ENCODE results near the gene DOCK2.

Gene DOCK2

GRCh38 chr5:169980418-169981053 lies 343.5 kb downstream of the DOCK2 start, which contains the start of gene INSYN2B:
Gene INSYN2B, minus strand, starts transcription at chr5:169980495. Its CDS starts 96,597 bp downstream, at chr5:169883898.
- Histone ChIP-seq H3K4me1 (ENCODE audit: control insufficient read depth in 5 of 5, insufficient read depth in 5 of 5, low read length in 5 of 5) (peaks cover 0 to 23% (median 6%) of the 10 kb centered on the region in 5 donors), H3K9me3 (ENCODE audit: control insufficient read depth in 5 of 5, low read length in 5 of 5) (no peaks in the 10 kb centered on the region), H3K36me3 (ENCODE audit: control insufficient read depth in 5 of 5, insufficient read depth in 5 of 5, low read length in 5 of 5) (peaks cover 0 to 9% (median 0%) of the 10 kb centered on the region in 5 donors), H3K9ac (ENCODE audit: low read length in 5 of 5) (peak within 1 kb of the TSS in 2 of 5 donors; percentile 68 to 79), H3K27ac (ENCODE audit: low read depth, low read length) (no peak within 1 kb of the TSS), H3K27me3 (ENCODE audit: control insufficient read depth in 5 of 5, insufficient read depth in 4 of 5, low read length in 5 of 5) (peaks cover 0 to 9% (median 0%) of the 10 kb centered on the region in 5 donors), H3K4me3 (ENCODE audit: low read depth in 1 of 5, low read length in 5 of 5) (peak within 1 kb of the TSS in 4 of 5 donors; percentile 38 to 63 (median 46))

- no peaks in the 10 kb centered on the region for H3K4me1 ChIP-seq (ENCODE audit: control insufficient read depth in 5 of 5, insufficient read depth in 5 of 5, low read length in 5 of 5)
- H3K9ac ChIP-seq (ENCODE audit: low read length in 5 of 5): no peak overlapping the region
- H3K9me3 ChIP-seq (ENCODE audit: control insufficient read depth in 5 of 5, low read length in 5 of 5): no peaks in the 10 kb centered on the region
- H3K36me3 ChIP-seq (ENCODE audit: control insufficient read depth in 5 of 5, insufficient read depth in 5 of 5, low read length in 5 of 5): peaks cover 0 to 14% (median 0%) of the 10 kb centered on the region in 5 donors
- no peak overlapping the region for H3K27ac ChIP-seq (ENCODE audit: low read depth, low read length)
- H3K4me3 ChIP-seq (ENCODE audit: low read depth in 1 of 5, low read length in 5 of 5): no peak overlapping the region
- H3K27me3 ChIP-seq (ENCODE audit: control insufficient read depth in 5 of 5, insufficient read depth in 4 of 5, low read length in 5 of 5): peaks cover 0 to 7% (median 0%) of the 10 kb centered on the region in 5 donors
Measured at GRCh38 chr5:169988206-169988605, 351.1 kb downstream of the DOCK2 start.

- no peaks in the 10 kb centered on the region for H3K4me1 ChIP-seq (ENCODE audit: control insufficient read depth in 5 of 5, insufficient read depth in 5 of 5, low read length in 5 of 5)
- no peaks in the 10 kb centered on the region for H3K9me3 ChIP-seq (ENCODE audit: control insufficient read depth in 5 of 5, low read length in 5 of 5)
- peaks cover 0 to 8% (median 0%) of the 10 kb centered on the region in 5 donors for H3K36me3 ChIP-seq (ENCODE audit: control insufficient read depth in 5 of 5, insufficient read depth in 5 of 5, low read length in 5 of 5)
- no peak overlapping the region for H3K27ac ChIP-seq (ENCODE audit: low read depth, low read length)
- no peak overlapping the region for H3K9ac ChIP-seq (ENCODE audit: low read length in 5 of 5)
- H3K4me3 ChIP-seq (ENCODE audit: low read depth in 1 of 5, low read length in 5 of 5): no peak overlapping the region
- peaks cover 0 to 7% (median 0%) of the 10 kb centered on the region in 5 donors for H3K27me3 ChIP-seq (ENCODE audit: control insufficient read depth in 5 of 5, insufficient read depth in 4 of 5, low read length in 5 of 5)
Measured at GRCh38 chr5:169988947-169989346, 351.9 kb downstream of the DOCK2 start.

- Histone ChIP-seq H3K4me3 (ENCODE audit: low read depth in 1 of 5, low read length in 5 of 5) (no peak overlapping the region), H3K9ac (ENCODE audit: low read length in 5 of 5) (no peak overlapping the region), H3K27me3 (ENCODE audit: control insufficient read depth in 5 of 5, insufficient read depth in 4 of 5, low read length in 5 of 5) (peaks cover 0 to 7% (median 0%) of the 10 kb centered on the region in 5 donors), H3K9me3 (ENCODE audit: control insufficient read depth in 5 of 5, low read length in 5 of 5) (no peaks in the 10 kb centered on the region), H3K27ac (ENCODE audit: low read depth, low read length) (no peak overlapping the region), H3K4me1 (ENCODE audit: control insufficient read depth in 5 of 5, insufficient read depth in 5 of 5, low read length in 5 of 5) (no peaks in the 10 kb centered on the region), H3K36me3 (ENCODE audit: control insufficient read depth in 5 of 5, insufficient read depth in 5 of 5, low read length in 5 of 5) (peaks cover 0 to 8% (median 0%) of the 10 kb centered on the region in 5 donors)
Measured at GRCh38 chr5:169989365-169989764, 352.3 kb downstream of the DOCK2 start.

- H3K27ac ChIP-seq (ENCODE audit: low read depth, low read length): no peak overlapping the region
- no peaks in the 10 kb centered on the region for H3K4me1 ChIP-seq (ENCODE audit: control insufficient read depth in 5 of 5, insufficient read depth in 5 of 5, low read length in 5 of 5)
- H3K36me3 ChIP-seq (ENCODE audit: control insufficient read depth in 5 of 5, insufficient read depth in 5 of 5, low read length in 5 of 5): peaks cover 0 to 12% (median 0%) of the 10 kb centered on the region in 5 donors
- no peak overlapping the region for H3K9ac ChIP-seq (ENCODE audit: low read length in 5 of 5)
- no peaks in the 10 kb centered on the region for H3K9me3 ChIP-seq (ENCODE audit: control insufficient read depth in 5 of 5, low read length in 5 of 5)
- H3K27me3 ChIP-seq (ENCODE audit: control insufficient read depth in 5 of 5, insufficient read depth in 4 of 5, low read length in 5 of 5): peaks cover 0 to 7% (median 0%) of the 10 kb centered on the region in 5 donors
- H3K4me3 ChIP-seq (ENCODE audit: low read depth in 1 of 5, low read length in 5 of 5): no peak overlapping the region
Measured at GRCh38 chr5:169991115-169991869, 354.2 kb downstream of the DOCK2 start.

- Histone ChIP-seq H3K36me3 (ENCODE audit: control insufficient read depth in 5 of 5, insufficient read depth in 5 of 5, low read length in 5 of 5) (peaks cover 0 to 12% (median 0%) of the 10 kb centered on the region in 5 donors), H3K9me3 (ENCODE audit: control insufficient read depth in 5 of 5, low read length in 5 of 5) (no peaks in the 10 kb centered on the region), H3K27me3 (ENCODE audit: control insufficient read depth in 5 of 5, insufficient read depth in 4 of 5, low read length in 5 of 5) (peaks cover 0 to 7% (median 0%) of the 10 kb centered on the region in 5 donors), H3K4me3 (ENCODE audit: low read depth in 1 of 5, low read length in 5 of 5) (no peak overlapping the region), H3K27ac (ENCODE audit: low read depth, low read length) (no peak overlapping the region), H3K4me1 (ENCODE audit: control insufficient read depth in 5 of 5, insufficient read depth in 5 of 5, low read length in 5 of 5) (no peaks in the 10 kb centered on the region), H3K9ac (ENCODE audit: low read length in 5 of 5) (no peak overlapping the region)
Measured at GRCh38 chr5:169992789-169993484, 355.9 kb downstream of the DOCK2 start.

- no peak overlapping the region for H3K9ac ChIP-seq (ENCODE audit: low read length in 5 of 5)
- peaks cover 0 to 13% (median 0%) of the 10 kb centered on the region in 5 donors for H3K36me3 ChIP-seq (ENCODE audit: control insufficient read depth in 5 of 5, insufficient read depth in 5 of 5, low read length in 5 of 5)
- H3K4me1 ChIP-seq (ENCODE audit: control insufficient read depth in 5 of 5, insufficient read depth in 5 of 5, low read length in 5 of 5): no peaks in the 10 kb centered on the region
- H3K4me3 ChIP-seq (ENCODE audit: low read depth in 1 of 5, low read length in 5 of 5): no peak overlapping the region
- H3K27ac ChIP-seq (ENCODE audit: low read depth, low read length): no peak overlapping the region
- H3K9me3 ChIP-seq (ENCODE audit: control insufficient read depth in 5 of 5, low read length in 5 of 5): no peaks in the 10 kb centered on the region
- H3K27me3 ChIP-seq (ENCODE audit: control insufficient read depth in 5 of 5, insufficient read depth in 4 of 5, low read length in 5 of 5): peaks cover 0 to 7% (median 0%) of the 10 kb centered on the region in 5 donors
Measured at GRCh38 chr5:169993485-169993790, 356.4 kb downstream of the DOCK2 start.

GRCh38 chr5:169997798-169998197 lies 360.7 kb downstream of the DOCK2 start:
- peaks cover 0 to 16% (median 0%) of the 10 kb centered on the region in 5 donors for H3K36me3 ChIP-seq (ENCODE audit: control insufficient read depth in 5 of 5, insufficient read depth in 5 of 5, low read length in 5 of 5)
- H3K27me3 ChIP-seq (ENCODE audit: control insufficient read depth in 5 of 5, insufficient read depth in 4 of 5, low read length in 5 of 5): no peaks in the 10 kb centered on the region
- no peak overlapping the region for H3K27ac ChIP-seq (ENCODE audit: low read depth, low read length)
- no peak overlapping the region for H3K4me3 ChIP-seq (ENCODE audit: low read depth in 1 of 5, low read length in 5 of 5)
- H3K9ac ChIP-seq (ENCODE audit: low read length in 5 of 5): no peak overlapping the region
- H3K9me3 ChIP-seq (ENCODE audit: control insufficient read depth in 5 of 5, low read length in 5 of 5): no peaks in the 10 kb centered on the region
- no peaks in the 10 kb centered on the region for H3K4me1 ChIP-seq (ENCODE audit: control insufficient read depth in 5 of 5, insufficient read depth in 5 of 5, low read length in 5 of 5)

- no peak overlapping the region for H3K27ac ChIP-seq (ENCODE audit: low read depth, low read length)
- H3K27me3 ChIP-seq (ENCODE audit: control insufficient read depth in 5 of 5, insufficient read depth in 4 of 5, low read length in 5 of 5): no peaks in the 10 kb centered on the region
- no peak overlapping the region for H3K4me3 ChIP-seq (ENCODE audit: low read depth in 1 of 5, low read length in 5 of 5)
- no peak overlapping the region for H3K9ac ChIP-seq (ENCODE audit: low read length in 5 of 5)
- no peaks in the 10 kb centered on the region for H3K9me3 ChIP-seq (ENCODE audit: control insufficient read depth in 5 of 5, low read length in 5 of 5)
- peaks cover 0 to 20% (median 0%) of the 10 kb centered on the region in 5 donors for H3K36me3 ChIP-seq (ENCODE audit: control insufficient read depth in 5 of 5, insufficient read depth in 5 of 5, low read length in 5 of 5)
- no peaks in the 10 kb centered on the region for H3K4me1 ChIP-seq (ENCODE audit: control insufficient read depth in 5 of 5, insufficient read depth in 5 of 5, low read length in 5 of 5)
Measured at GRCh38 chr5:169999621-170000020, 362.5 kb downstream of the DOCK2 start.

- H3K9me3 ChIP-seq (ENCODE audit: control insufficient read depth in 5 of 5, low read length in 5 of 5): no peaks in the 10 kb centered on the region
- no peak overlapping the region for H3K27ac ChIP-seq (ENCODE audit: low read depth, low read length)
- peaks cover 0 to 20% (median 0%) of the 10 kb centered on the region in 5 donors for H3K36me3 ChIP-seq (ENCODE audit: control insufficient read depth in 5 of 5, insufficient read depth in 5 of 5, low read length in 5 of 5)
Measured at GRCh38 chr5:170000155-170000554, 363.1 kb downstream of the DOCK2 start.

More at GRCh38 chr5:170000155-170000554, 363.1 kb downstream of the DOCK2 start:
- Histone ChIP-seq H3K4me3 (ENCODE audit: low read depth in 1 of 5, low read length in 5 of 5) (no peak overlapping the region), H3K4me1 (ENCODE audit: control insufficient read depth in 5 of 5, insufficient read depth in 5 of 5, low read length in 5 of 5) (no peaks in the 10 kb centered on the region), H3K27me3 (ENCODE audit: control insufficient read depth in 5 of 5, insufficient read depth in 4 of 5, low read length in 5 of 5) (no peaks in the 10 kb centered on the region), H3K9ac (ENCODE audit: low read length in 5 of 5) (no peak overlapping the region)

Data from subcutaneous abdominal adipose tissue (tissue), 5 donors.